Left ventricle myocardium inferior (tissue), 1 donor: ENCODE data around the gene BNIP5. TPM values are rescaled to one million over a fixed set of nuclear protein-coding genes. Genes with fewer than 3 reads are reported as not detected.

ENCODE experiments used
- DNase-seq: peaks from one replicate; pipeline ENCODE4 v3.0.0-alpha.2; 2020
- H3K27ac ChIP-seq: fragments of 200-600 bp; replicated peaks from 2 replicates; pipeline ENCODE4 v1.8.0; 2021
- H3K27me3 ChIP-seq: fragments of 200-600 bp; 2 replicates; pipeline ENCODE4 v1.8.0; 2021; ENCODE audit warnings: low read depth
- H3K36me3 ChIP-seq: fragments of 200-600 bp; 2 replicates; pipeline ENCODE4 v1.8.0; 2021
- H3K4me1 ChIP-seq: fragments of 200-600 bp; 2 replicates; pipeline ENCODE4 v1.8.0; 2021
- H3K4me3 ChIP-seq: fragments of 200-600 bp; 2 replicates; pipeline ENCODE4 v1.8.0; 2021; ENCODE audit warnings: mild to moderate bottlenecking, moderate library complexity
- H3K9me3 ChIP-seq: fragments of 200-600 bp; replicated peaks from 2 replicates; pipeline ENCODE4 v1.8.0; 2021
- intact Hi-C: fragments of 100-400 bp; cut with micrococcal nuclease; formaldehyde crosslinking; loops from one replicate; pipeline ENCODE4 v1.11.0; 2022
- total RNA-seq: library from RNA; stranded (reverse); fragmentation: NEBNext Ultra II Directional; extraction: Animal tissue kit (Norgen Biotek cat#: 25700); gene quantifications from one replicate; pipeline ENCODE4 v1.2.1, GENCODE V29; 2021
- TF ChIP-seq, protein P1 (sequence below): fragments of 200-600 bp; IDR thresholded peaks from 2 replicates; pipeline ENCODE4 v1.8.0; 2021; ENCODE audit warnings: antibody characterized with exemption, mild to moderate bottlenecking, borderline replicate concordance
- donor health status: DM: no; HTN: yes; CAD: no; lungs with severe emphysema.

Gene BNIP5
- total RNA-seq, 1 donor from 2014 or later, result not detected

DNA sequence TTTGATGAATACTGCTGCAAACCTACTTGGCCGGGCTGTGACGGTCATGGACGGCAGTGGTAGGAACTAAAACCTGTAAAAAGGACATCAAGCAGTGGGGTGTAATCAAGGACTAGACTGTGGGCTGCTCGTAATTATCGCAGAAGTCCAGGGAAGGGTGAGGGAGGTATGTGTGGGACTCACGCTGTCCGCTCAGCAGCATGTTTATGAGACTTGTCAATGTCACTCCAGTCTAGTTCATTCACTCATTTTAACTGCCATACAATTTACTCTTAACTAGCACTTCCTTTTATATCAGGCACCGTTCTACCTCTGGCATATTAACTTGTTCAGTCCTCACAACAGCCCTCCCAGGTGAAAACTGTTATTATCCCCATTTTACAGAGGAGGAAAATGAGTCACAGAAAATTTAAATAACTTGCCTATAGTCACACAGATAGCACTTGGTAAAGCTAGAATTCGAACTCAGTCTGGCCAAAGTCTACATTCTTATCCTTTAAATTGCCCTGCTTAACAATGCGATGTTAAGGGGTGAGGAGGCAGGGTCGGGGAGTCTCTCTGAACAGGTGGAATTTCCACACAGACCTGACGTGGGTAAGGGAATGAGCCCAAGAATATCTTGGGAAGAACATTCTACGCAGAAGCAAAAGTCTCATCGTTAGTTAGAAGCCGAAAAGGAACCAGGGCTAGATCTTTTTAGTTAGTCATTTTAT is 62.7 kb downstream of the BNIP5 start:
- TF ChIP-seq, protein P1, sequence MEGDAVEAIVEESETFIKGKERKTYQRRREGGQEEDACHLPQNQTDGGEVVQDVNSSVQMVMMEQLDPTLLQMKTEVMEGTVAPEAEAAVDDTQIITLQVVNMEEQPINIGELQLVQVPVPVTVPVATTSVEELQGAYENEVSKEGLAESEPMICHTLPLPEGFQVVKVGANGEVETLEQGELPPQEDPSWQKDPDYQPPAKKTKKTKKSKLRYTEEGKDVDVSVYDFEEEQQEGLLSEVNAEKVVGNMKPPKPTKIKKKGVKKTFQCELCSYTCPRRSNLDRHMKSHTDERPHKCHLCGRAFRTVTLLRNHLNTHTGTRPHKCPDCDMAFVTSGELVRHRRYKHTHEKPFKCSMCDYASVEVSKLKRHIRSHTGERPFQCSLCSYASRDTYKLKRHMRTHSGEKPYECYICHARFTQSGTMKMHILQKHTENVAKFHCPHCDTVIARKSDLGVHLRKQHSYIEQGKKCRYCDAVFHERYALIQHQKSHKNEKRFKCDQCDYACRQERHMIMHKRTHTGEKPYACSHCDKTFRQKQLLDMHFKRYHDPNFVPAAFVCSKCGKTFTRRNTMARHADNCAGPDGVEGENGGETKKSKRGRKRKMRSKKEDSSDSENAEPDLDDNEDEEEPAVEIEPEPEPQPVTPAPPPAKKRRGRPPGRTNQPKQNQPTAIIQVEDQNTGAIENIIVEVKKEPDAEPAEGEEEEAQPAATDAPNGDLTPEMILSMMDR, result no peak
- Histone ChIP-seq H3K36me3 (no peaks in the 10 kb centered on the region), H3K9me3 (no peaks in the 10 kb centered on the region), H3K4me1 (no peaks in the 10 kb centered on the region), H3K27ac (no peak overlapping the region), H3K4me3 (no peak overlapping the region), H3K27me3 (peaks cover 87% of the 10 kb centered on the region)
- intact Hi-C loops, result no loop called here
- no peak for DNase-seq

DNA sequence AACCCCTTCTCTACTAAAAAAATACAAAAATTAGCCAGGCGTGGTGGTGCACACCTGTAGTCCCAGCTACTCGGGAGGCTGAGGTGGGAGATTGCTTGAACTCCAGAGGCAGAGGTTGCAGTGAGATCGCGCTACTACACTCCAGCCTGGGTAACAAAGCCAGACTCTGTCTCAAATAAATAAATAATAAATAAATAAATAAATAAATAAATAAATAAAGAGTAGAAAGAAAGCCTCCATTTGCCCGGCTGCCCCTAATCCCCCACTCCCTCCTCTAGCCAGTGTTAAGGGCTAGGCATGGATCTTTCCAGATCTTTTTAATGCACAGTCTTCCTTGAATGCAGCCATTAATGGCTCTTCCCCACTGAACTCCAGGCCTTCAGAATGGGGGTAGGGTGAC is 63.6 kb downstream of the BNIP5 start:
- Histone ChIP-seq H3K9me3 (no peaks in the 10 kb centered on the region), H3K27me3 (peaks cover 83% of the 10 kb centered on the region), H3K4me3 (no peak overlapping the region), H3K27ac (no peak overlapping the region), H3K4me1 (no peaks in the 10 kb centered on the region), H3K36me3 (no peaks in the 10 kb centered on the region)
- intact Hi-C loops, result no loop called here
- TF ChIP-seq, protein P1, result no peak
- DNase-seq, result no peak

DNA sequence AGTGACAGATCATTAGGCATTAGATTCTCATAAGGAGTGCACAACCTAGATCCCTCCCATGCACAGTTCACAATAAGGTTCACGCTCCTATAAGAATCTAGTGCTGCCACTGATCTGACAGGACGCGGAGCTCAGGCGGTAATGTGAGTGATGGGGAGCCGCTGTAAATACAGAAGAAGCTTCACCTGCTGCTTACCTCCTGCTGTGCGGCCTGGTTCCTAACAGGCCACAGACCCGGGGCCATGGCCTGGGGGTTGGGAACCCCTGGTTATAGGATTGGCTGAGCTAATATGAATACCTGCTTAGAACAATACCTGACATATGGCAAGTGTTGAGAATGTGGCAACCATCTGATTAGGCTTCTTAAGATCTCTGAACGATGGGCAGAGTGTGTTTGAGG is 64.5 kb downstream of the BNIP5 start:
- H3K9me3 ChIP-seq, result no peaks in the 10 kb centered on the region
- DNase-seq, result no peak
- no peak overlapping the region for H3K4me3 ChIP-seq
- intact Hi-C loops, result no loop called here
- H3K36me3 ChIP-seq, result no peaks in the 10 kb centered on the region
- no peak overlapping the region for H3K27ac ChIP-seq
- no peaks in the 10 kb centered on the region for H3K4me1 ChIP-seq
- H3K27me3 ChIP-seq, result peaks cover 81% of the 10 kb centered on the region
- TF ChIP-seq, protein P1, result no peak

DNA sequence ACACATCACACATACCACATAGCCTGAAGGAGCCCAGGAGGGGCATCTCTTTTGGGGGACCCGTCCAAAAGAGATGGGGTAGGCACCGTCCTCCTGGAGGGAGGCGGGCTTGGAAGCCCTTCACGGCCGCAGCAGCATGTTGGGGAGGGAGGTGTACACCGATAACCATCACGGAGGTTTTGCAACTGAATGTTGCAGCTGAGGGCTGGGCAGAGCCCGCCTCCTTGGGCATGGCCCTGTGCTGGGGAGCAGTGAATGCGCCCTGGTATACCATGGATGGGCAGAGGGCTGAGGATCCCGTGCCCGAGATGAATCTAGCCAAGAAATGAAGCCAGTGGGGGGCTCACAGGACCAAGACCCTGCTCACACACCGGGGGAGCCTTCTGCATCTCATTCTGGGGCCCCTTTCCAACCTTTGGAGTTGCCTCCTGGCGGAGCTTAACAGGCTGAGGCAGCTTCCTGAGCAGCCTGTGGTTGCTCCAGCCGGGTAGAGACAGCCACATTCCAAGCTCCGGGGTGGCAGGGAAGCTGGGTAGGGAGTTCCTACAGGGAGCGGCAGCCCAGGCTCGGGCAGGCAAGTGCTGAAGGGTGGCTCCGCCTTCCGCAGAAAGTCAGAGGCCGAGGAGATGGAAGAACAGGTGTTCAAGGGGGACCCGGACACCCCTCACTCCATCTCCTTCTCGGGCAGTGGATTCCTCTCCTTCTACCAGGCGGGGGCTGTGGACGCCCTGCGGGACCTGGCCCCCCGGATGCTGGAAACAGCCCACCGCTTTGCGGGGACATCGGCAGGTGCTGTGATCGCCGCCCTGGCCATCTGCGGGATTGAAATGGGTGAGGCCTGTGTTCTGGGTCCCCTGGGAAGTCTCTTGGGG is 66.6 kb downstream of the BNIP5 start, which contains the start of gene PNPLA1:
Gene PNPLA1 (plus strand): TSS at position 227 of the 872 bp plus-strand sequence. CDS start 400 bp downstream, at position 627.
- intact Hi-C loops, result no loop called here
- Histone ChIP-seq H3K27me3 (peaks cover 66% of the 10 kb centered on the region), H3K36me3 (peaks cover 4% of the 10 kb centered on the region), H3K4me1 (no peaks in the 10 kb centered on the region), H3K27ac (no peak within 1 kb of the TSS), H3K9me3 (peaks cover 15% of the 10 kb centered on the region), H3K4me3 (no peak within 1 kb of the TSS)
- no peak for DNase-seq
- TF ChIP-seq, protein P1, result no peak

DNA sequence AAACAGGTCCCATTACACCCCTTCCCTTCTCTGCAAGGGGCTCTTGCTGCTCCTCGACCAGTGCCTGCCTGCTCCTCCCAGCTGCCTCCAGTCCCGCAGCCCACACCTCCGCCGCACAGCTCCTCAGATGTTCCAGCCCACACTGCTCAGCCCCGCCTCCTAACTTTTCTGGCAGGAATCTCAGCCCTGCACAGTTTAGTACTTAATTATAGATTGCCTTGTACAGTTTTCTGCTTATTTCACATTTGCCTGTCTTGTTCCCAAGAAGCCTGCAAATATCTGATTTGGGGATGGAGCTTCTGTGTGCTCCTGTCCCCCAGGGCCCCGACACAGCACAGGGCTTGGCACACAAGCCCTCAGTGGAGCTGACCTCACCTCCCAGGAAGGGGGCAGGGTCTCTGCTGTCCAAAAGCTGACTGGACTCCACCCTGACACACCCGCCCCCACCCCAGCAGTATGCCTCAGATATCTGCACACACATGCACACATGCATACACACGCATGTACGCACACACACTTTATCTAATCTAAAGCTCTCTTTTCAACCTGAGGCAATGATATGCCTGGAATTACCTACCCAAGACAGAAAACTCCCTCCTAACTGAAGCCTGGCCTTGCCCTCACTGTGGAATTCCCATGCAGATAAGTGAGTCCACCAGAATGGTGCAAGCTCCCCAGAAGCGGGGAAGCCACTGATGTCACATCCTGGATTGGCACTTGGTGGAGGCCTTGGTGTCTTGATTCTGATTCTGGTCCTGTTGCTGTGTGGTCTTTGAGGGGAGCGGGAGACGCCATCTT is 68.0 kb downstream of the BNIP5 start:
- peaks cover 15% of the 10 kb centered on the region for H3K9me3 ChIP-seq
- H3K4me3 ChIP-seq, result no peak overlapping the region
- peaks cover 66% of the 10 kb centered on the region for H3K27me3 ChIP-seq
- TF ChIP-seq, protein P1, result no peak
- no peak overlapping the region for H3K27ac ChIP-seq
- H3K36me3 ChIP-seq, result peaks cover 4% of the 10 kb centered on the region
- no peaks in the 10 kb centered on the region for H3K4me1 ChIP-seq
- DNase-seq, result no peak
- intact Hi-C loops, result no loop called here
